Neural progenitor cell (in vitro differentiated cells): Measurements from ENCODE around the gene DACH1.

Experiments used
- EZH2 ChIP-seq: fragments of 200-600 bp; sonication (generic); IDR thresholded peaks from 2 replicates; pipeline ENCODE4 v1.6.1; 2017; ENCODE audit warnings: antibody characterized with exemption, mild to moderate bottlenecking, moderate library complexity
- TF ChIP-seq, protein P1 (sequence below): fragments of 200-600 bp; sonication (generic); IDR thresholded peaks from 2 replicates; pipeline ENCODE4 v1.5.1; 2017; ENCODE audit warnings: antibody characterized with exemption, mild to moderate bottlenecking

- TF ChIP-seq, protein P1, sequence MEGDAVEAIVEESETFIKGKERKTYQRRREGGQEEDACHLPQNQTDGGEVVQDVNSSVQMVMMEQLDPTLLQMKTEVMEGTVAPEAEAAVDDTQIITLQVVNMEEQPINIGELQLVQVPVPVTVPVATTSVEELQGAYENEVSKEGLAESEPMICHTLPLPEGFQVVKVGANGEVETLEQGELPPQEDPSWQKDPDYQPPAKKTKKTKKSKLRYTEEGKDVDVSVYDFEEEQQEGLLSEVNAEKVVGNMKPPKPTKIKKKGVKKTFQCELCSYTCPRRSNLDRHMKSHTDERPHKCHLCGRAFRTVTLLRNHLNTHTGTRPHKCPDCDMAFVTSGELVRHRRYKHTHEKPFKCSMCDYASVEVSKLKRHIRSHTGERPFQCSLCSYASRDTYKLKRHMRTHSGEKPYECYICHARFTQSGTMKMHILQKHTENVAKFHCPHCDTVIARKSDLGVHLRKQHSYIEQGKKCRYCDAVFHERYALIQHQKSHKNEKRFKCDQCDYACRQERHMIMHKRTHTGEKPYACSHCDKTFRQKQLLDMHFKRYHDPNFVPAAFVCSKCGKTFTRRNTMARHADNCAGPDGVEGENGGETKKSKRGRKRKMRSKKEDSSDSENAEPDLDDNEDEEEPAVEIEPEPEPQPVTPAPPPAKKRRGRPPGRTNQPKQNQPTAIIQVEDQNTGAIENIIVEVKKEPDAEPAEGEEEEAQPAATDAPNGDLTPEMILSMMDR: no peak
- no peak for TF ChIP-seq EZH2
These were observed 221.5 kb downstream of the DACH1 start for GRCh38 chr13:71645467-71645866.
